GM18511 (cell line): ENCODE measurements around the gene PRR33.
"Not testable (repeated sequence)": the region's sequence is repeated elsewhere in the genome, so short reads cannot be mapped to it uniquely, and the experiment has no call there.

Experiments
- ATAC-seq: cut with Tn5 transposase; IDR thresholded peaks from one replicate; pipeline ENCODE4 v1.9.1; 2021; ENCODE audit warnings: mild to moderate bottlenecking, moderate library complexity; ENCODE audit not compliant: unreplicated experiment

PRR33 gene

DNA sequence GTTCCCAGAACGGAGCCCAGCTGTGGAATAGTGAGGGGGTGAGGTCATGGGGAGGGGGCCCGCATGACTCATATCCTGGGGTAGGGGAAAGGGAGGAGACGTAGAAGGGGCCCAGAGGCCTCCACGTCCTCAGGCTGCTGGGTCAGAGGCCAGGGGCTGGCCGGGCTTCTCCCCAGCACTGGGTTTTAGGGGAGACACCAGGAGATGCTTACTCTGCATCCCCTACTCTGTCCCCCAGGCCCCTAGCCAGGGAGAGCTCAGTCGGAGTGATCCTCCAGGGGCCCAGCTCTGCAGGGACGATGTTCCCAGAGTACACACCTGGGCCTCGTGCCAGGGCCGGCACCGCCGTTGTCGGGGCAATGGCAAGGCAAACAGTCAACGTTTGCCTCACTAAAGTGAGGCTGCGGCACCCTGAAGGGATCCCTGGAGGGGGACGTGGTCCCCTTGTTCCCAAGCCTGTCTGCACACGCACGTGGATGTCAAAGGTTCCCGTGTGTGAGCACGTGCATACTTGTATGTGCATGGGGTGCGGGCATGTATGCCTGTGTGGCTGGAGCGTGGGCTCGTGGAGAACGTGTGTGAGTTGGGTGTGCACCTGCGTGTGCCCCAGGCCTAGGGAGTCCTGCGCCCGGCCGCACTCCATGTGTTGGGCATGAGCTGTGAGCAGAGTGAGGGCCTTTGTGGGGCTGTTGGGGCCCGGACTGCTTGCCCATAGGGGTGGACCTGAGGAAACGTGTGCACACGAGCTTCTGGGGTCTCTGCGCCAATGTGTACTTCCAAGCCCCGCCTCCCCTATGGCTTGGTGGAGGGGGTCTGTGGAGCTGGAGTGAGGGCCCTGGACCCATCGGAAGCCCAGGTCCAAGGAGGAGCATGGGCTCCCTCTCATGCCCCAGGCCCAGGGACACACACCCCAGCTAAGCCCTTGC is 14.2 kb downstream of the PRR33 start:
- ATAC-seq, result no peak

DNA sequence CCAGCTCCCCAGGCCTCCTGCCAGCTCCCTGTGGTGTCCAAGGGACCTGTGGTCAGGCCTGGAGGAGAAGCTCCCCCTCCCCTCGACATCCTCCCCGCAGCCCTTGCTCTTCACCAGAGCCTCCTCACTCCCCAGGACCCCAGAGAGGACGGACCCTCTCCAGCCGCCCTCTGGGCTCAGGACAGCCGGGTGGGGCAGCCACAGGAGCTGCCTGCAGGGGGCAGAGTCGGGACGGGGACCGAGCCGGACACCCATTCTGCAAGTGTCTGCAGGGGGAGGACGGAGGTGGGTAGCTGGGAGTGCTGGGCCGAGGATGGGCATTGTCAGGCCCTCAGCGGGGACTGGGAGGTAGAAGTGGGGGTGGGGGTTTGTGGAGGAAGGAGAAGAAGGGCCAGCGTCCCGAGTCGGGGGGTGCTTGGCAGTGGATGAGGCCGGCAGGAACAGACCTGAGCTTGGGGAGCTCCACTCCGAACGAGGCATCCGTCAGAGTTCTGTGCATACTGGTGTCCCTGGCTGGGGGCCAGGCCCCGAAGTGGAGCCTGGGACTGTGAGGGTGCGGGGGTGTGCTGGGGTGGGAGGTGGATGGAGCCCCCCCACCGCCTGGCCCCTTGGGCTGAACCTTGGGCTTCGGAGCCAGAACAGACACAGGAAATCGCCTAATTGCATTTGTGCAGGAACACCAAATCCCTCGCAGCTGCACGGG is 15.2 kb downstream of the PRR33 start:
- no peak for ATAC-seq

DNA sequence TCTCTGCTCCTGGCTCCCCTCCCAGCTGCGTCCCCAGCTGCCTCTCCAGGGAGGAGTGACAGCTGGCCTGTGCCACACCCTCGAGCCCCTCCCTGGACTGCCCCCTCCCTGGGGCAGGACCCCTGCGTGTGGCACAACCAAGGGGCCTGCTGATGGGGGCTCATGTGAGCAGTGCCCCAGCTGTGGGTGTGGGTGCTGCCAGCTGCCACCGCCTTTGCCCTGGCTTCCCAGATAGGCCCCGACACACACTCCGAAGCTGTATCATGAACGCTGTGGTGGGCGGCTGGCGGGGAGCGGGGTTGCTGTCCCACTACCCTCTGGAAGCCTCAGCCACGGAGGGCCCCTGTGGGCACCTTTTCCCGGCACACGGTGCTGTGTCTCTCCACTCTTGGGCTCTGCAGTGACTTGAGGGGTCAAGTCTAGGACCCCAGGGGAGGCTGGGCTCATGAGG is 15.8 kb downstream of the PRR33 start:
- not testable (repeated sequence) for ATAC-seq

DNA sequence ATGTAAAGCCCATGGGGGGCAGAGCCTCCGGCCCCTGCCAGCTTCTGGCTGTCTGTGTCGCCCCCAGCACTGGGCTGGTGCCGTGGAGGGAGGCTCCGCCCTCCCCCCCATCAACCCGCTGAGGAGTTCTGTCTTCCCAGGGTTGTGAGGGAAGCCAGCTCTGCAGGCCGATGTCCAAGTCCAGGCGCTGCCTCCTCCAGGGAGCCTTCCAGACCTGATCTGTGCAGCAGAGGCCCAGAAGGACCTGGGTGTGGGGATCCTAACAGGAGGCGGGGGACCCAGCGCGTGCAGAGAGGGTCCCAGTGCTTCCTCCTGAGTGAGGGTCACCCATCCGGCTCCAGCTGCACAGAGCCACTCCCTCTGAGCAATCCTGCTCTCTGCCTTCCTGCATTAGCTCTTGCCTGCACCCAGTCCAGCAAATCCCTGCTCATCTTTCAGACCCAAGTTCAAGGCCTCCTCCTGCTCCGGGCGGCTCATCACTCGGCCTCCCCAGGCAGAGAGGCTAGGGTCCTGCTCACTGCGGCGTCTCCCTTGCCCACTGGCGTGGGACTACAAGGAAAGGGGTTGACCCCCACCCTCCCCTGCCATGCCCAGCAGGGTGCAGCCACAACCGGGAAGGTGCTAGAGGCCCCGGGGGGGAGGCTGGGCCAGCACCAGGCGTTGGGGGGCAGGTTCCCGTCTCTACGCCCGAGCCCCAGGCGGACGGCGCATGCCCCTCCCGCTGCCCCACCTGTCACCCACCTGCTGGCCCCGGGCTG is 16.4 kb downstream of the PRR33 start:
- no peak for ATAC-seq

- not testable (repeated sequence) for ATAC-seq
These were observed 17.1 kb downstream of the PRR33 start for GRCh38 chr11:1874441-1875092.

- ATAC-seq, result not testable (repeated sequence)
These were observed 17.9 kb downstream of the PRR33 start for GRCh38 chr11:1873813-1874150.

- no peak for ATAC-seq
These were observed 18.5 kb downstream of the PRR33 start for GRCh38 chr11:1873048-1873812.

GRCh38 chr11:1872267-1872985 is 19.3 kb downstream of the PRR33 start:
- no peak for ATAC-seq

- ATAC-seq, result no peak
These were observed 20.2 kb downstream of the PRR33 start for GRCh38 chr11:1871531-1871930.

DNA sequence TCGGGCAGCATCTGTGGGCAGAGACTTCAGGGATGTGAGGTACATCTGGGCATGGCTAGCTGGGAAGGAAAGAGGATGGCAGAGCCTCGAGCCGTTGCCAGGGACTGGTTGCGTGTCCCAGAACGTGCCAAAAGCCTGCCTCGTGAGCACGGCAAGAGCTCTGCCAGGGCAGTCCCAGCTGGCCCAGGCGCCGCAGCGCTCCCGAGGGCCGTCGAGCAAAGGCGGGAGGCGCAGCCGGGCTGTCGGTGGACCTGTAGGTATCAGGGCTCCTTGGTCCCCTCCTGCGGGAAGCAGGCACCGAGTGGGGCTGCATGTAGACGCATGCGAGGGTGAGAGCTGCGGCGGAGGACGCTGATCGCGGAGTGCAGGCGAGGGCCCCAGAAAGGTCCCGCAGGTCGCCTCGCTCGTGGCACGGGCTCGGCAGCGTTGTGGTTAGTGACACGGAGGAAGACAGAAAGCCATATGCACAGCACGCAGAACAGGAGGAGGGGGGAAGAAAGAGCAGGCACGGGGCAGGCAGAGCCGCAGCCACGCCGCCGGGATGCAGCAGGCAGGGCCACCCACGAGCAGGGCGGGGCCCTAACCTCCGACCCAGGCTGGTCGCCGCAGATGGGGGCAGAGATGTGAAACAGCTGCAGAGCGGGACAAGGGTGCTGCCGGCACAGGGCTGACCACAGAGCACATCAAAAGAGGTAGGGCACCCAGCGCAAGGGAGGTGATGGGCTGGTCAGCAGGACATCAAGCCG is 20.8 kb downstream of the PRR33 start:
- no peak for ATAC-seq

GRCh38 chr11:1870326-1870696 is 21.4 kb downstream of the PRR33 start:
- ATAC-seq, result no peak

- no peak for ATAC-seq
These were observed 22.0 kb downstream of the PRR33 start for GRCh38 chr11:1869427-1870325.

DNA sequence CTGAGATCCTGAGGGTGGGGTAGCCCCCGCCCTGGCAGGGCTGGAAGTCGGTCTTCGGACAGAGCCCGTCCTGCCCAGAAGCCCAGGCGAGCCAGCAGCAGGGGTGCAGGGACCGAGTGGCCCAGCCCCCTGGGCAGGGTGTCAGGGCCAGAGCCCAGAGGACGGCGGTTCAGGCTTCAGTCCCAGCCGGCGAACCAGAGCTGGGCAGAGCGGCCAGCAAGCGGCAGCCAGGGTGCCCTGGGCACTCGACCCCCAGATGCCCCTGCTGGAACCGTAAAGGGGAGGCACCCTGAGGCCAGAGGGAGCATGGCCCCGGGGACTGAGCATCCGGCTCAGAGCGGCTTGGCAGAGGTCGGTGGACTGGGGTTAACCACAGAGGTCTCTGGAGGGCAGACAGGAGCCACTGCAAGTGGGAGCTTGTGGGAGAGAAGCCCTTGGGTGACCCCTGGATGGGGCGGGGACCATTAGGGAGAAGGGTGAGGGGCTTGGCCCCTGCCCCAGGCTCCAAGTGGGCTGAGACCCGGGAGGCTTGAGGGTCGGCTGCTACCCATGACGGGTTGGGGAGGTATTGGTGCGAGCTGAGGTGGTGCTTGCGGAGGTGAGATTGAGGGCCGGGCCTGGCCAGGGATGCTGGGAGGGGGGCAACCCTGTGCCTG is 22.9 kb downstream of the PRR33 start:
- ATAC-seq, result no peak

DNA sequence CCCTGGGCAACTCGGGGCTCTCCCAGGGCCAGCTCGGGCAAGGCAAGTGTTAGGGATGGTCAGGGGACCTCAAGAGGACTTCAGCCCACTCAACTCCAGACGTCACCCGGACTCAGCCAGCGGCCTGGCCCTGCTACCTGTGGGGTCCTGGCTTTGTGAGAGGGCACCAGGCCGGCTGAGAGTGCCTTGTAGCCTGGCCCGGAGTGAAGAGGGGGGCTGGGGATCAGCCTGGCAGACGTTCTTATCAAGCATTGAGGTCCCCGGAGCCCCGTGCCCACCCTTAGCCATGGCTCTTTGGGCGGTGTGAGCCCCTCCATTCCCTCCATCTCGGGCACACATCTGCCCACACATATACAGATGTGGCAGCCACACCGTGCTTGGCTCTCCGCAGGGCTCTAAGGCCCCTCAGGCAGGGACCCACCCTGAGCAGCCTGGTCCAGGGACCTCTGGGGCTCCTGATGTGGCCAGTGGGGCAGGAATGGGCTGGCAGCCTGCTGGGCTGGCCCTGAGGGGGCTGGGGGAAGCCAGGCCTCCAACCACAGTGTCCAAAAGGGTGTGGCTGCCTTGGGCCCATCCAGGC is 23.5 kb downstream of the PRR33 start:
- ATAC-seq, result no peak

DNA sequence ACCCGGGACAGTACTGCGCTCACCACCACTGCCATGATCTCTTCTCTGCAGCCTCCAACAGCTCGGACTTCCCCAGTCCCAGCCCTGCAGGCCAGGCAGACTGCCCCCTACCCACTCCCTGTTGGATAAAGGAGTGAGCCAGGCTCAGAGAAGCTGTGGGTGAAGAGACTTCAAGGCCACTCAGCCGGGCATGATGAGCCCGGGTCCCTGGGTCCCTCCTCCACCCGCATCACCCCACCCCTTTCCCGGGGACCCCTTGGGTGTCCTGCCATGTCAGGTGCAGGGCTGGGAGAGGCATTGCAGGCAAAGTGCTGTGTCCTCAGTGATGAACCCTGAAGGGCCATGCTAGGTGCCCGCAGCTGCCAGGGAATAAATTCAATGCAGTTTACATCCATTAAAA is 24.3 kb downstream of the PRR33 start:
- ATAC-seq, result no peak

DNA sequence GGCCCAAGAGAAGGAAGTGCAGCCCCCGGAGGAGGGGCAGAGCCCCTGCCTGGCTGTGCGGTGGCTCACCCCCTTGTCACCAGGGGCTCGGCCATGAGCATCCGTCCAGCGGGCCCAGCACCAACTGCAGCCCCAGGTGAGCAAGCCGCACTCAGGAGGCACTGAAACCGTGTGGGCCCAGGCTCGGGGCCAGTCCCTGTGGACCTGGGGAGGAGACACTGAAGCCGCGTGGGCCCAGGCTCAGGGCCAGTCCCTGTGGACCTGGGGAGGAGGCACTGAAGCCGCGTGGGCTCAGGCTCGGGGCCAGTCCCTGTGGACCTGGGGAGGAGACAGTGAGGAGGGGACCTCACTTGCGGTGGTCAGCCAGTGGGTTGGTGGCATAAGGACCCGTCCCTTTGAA is 24.9 kb downstream of the PRR33 start:
- ATAC-seq, result no peak

- no peak for ATAC-seq
These were observed 25.5 kb downstream of the PRR33 start for GRCh38 chr11:1866226-1866625.
